Measurements from ENCODE around the gene TMEM176A. TPM values are rescaled to one million over a fixed set of nuclear protein-coding genes. Genes with fewer than 3 reads are reported as not detected.

TMEM176A gene
- total and polyA plus RNA-seq, 9 donors = 6.2 to 19.4 (median 13.8) TPM

DNA sequence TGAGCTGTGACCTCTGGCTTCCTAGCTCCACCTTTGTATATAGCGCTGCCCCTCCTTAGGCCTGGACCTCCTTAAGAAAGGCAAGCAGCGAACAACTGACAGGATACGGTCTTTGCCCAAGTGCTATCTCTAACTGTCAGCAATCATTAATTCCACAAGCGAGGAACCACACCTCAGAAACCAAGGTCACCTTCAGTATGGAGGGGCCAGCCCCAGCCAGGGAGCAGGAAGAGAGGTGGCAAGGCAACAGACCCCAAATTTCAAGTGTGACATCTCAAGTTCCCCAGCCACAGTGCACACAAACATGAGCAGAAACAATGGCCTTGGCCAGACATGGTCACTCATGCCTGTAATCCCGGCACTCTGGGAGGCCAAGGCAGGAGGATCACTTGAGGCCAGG is 47.0 kb downstream of the TMEM176A start:
- no peak for DNase-seq
- no peaks in the 10 kb centered on the region for H3K9me3 ChIP-seq (replicated peaks; ENCODE audit: control insufficient read depth, low read depth, low read length)
- no peak overlapping the region for H3K27ac ChIP-seq (ENCODE audit: low read length)
- no peaks in the 10 kb centered on the region for H3K27me3 ChIP-seq (ENCODE audit: control insufficient read depth, insufficient read depth, low read length)
- no peaks in the 10 kb centered on the region for H3K36me3 ChIP-seq (ENCODE audit: control insufficient read depth, insufficient read depth, low read length)
- peaks cover 25% of the 10 kb centered on the region for H3K4me1 ChIP-seq (ENCODE audit: control insufficient read depth, insufficient read depth, low read length)
- no peak overlapping the region for H3K4me3 ChIP-seq (ENCODE audit: low read length)
- WGBS (ENCODE audit: insufficient coverage) = 93% methylated on average over 3 of the region's 5 CpGs

DNA sequence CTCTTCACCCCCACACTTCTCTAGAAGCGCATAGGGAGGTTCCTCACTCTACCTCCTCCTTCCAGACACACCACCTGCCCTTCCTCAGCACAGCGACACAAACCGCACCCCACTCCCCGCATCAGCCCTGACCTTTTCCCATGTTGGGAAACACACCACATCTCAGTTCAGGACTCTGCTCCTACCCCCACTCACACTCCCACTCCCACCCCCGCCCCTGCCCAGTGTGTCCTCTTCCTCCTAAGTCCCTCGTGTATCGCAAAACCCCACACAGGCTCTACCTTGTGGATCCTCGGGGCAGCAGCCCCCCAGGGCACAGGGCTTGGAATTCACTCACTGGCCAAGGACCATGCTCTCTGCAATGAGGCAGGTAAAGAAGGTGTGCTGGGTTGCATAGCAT is 47.5 kb downstream of the TMEM176A start:
- no peaks in the 10 kb centered on the region for H3K27me3 ChIP-seq (ENCODE audit: control insufficient read depth, insufficient read depth, low read length)
- H3K4me3 ChIP-seq (ENCODE audit: low read length) = no peak overlapping the region
- no peaks in the 10 kb centered on the region for H3K9me3 ChIP-seq (replicated peaks; ENCODE audit: control insufficient read depth, low read depth, low read length)
- DNase-seq = no peak
- no peak overlapping the region for H3K27ac ChIP-seq (ENCODE audit: low read length)
- no peaks in the 10 kb centered on the region for H3K36me3 ChIP-seq (ENCODE audit: control insufficient read depth, insufficient read depth, low read length)
- WGBS (ENCODE audit: insufficient coverage) = 87% methylated on average over 4 of the region's 8 CpGs
- H3K4me1 ChIP-seq (ENCODE audit: control insufficient read depth, insufficient read depth, low read length) = peaks cover 25% of the 10 kb centered on the region

DNA sequence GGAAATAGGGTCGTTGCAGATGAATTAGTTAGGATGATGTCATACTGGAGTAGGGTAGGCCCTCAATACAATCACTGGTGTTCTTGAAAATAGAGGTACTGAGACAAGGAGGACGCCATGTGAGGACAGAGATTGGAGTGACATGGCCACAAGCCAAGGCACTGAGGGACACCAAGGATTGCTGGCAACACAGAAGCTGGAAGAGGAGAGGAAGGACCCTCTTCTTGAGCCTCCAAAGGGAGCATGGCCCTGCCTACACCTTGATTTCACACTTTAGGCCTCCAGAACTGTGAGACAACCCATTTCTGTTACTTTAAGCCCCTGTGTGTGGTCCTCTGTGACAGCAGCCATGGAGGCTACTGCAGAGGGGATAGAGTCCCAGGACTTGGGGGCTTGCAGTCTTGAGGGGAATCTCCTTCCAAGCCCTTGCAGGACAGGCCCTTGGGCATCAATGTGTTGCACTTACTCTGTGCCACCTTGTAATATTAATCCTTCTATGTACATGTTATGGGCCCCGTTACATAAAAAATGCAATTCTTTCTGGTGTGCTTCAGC is 48.1 kb downstream of the TMEM176A start:
- H3K27ac ChIP-seq (ENCODE audit: low read length) = no peak overlapping the region
- WGBS (ENCODE audit: insufficient coverage) = 75% methylated on average over 2 of the region's 3 CpGs
- H3K27me3 ChIP-seq (ENCODE audit: control insufficient read depth, insufficient read depth, low read length) = no peaks in the 10 kb centered on the region
- no peaks in the 10 kb centered on the region for H3K36me3 ChIP-seq (ENCODE audit: control insufficient read depth, insufficient read depth, low read length)
- H3K4me3 ChIP-seq (ENCODE audit: low read length) = no peak overlapping the region
- H3K4me1 ChIP-seq (ENCODE audit: control insufficient read depth, insufficient read depth, low read length) = peaks cover 25% of the 10 kb centered on the region
- H3K9me3 ChIP-seq (replicated peaks; ENCODE audit: control insufficient read depth, low read depth, low read length) = no peaks in the 10 kb centered on the region
- DNase-seq = no peak

DNA sequence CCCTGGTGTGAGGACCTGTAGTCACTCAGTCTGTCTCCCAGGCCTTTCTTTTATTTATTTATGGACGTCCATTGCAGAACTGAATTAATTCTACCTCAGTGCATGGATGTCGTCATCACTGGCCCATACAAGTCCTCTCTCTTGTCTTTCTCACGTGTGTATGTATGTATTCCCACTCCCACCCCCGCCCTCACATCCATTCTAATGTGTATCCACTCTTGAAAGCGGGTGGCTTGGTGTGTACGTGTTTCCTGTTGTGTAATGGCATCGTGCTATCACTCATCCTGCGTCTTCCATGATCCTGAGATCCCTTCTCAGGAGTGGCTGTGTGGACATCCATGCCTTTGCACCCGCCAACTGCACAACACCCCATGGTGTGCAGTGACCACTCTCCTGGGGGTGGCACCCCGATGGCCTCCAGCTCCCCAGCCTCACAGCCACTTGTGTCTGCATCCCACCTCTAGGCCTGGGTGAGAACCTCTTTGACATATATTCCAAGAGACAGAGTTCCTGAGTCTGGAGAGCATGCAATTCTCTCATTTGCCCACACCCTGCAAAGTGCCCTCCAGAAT is 48.7 kb downstream of the TMEM176A start:
- Histone ChIP-seq H3K4me1 (ENCODE audit: control insufficient read depth, insufficient read depth, low read length) (peaks cover 25% of the 10 kb centered on the region), H3K4me3 (ENCODE audit: low read length) (no peak overlapping the region), H3K36me3 (ENCODE audit: control insufficient read depth, insufficient read depth, low read length) (no peaks in the 10 kb centered on the region), H3K27ac (ENCODE audit: low read length) (no peak overlapping the region), H3K27me3 (ENCODE audit: control insufficient read depth, insufficient read depth, low read length) (no peaks in the 10 kb centered on the region), H3K9me3 (replicated peaks; ENCODE audit: control insufficient read depth, low read depth, low read length) (no peaks in the 10 kb centered on the region)
- 79% methylated on average over 6 of the region's 10 CpGs for WGBS (ENCODE audit: insufficient coverage)
- DNase-seq = no peak

DNA sequence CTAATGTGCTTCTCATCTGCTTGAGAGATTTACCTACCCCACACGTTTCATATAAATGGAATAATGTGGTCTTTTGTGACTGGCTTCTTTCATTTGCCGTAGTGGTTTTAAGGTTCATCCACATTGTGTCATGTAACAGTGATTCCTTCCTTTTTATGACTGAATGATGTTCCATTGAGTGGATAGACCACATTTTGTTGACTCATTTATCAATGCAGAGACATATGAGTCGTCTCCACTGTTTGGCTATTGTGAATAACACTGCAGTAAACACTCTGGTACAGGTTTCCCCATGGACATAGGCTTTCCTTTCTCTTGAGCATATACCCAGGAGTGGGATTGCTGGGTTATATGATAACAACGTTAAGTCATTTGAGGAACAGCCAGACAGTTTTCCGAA is 49.7 kb downstream of the TMEM176A start:
- no peak for DNase-seq
- Histone ChIP-seq H3K4me1 (ENCODE audit: control insufficient read depth, insufficient read depth, low read length) (peaks cover 22% of the 10 kb centered on the region), H3K36me3 (ENCODE audit: control insufficient read depth, insufficient read depth, low read length) (no peaks in the 10 kb centered on the region), H3K27me3 (ENCODE audit: control insufficient read depth, insufficient read depth, low read length) (peaks cover 3% of the 10 kb centered on the region), H3K4me3 (ENCODE audit: low read length) (no peak overlapping the region), H3K27ac (ENCODE audit: low read length) (no peak overlapping the region), H3K9me3 (replicated peaks; ENCODE audit: control insufficient read depth, low read depth, low read length) (no peaks in the 10 kb centered on the region)
- no CpG with 5 or more reads among the region's 5 CpGs for WGBS (ENCODE audit: insufficient coverage)

DNA sequence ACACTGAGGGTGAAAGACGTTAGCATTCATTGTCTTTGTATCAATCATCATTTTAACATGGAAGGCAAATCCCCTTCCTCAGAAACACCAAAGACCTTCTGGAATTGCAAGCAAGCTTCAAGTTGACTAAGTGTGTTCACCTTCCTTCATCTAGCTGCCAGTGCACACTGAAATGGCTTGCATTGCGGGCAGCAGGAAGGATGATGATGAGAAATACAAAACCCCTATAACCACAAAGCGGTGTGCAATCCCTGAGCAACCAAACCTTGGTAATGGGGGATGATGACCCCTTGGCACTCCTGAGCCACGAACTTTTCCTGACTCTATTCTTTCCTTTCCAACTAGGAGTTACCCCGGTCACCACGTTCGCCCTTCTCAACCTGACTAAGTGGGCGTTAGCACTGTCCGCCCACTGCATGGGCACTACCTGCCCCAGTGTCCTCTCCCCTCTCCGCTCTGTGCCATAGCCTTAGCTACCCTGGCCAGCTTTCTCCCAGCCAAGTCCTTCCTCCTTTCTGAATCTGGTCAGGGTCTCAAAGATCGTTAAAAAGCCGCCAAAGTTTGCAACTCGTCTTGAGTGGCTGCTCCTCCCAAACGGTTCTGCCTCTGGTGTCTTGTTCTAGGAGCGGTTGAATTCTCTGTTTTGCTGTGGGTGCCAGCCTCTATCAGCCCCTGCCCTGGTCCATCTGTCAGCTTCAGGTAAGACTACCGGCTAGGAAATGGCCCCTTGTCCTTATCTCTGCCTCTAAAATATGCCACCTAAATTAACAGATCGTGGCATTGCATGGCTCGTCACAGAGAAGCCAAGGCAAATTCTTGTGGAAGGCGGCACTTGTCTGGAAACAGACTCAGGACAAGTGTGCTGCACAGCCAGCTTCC is 51.2 kb downstream of the TMEM176A start:
- Histone ChIP-seq H3K27me3 (ENCODE audit: control insufficient read depth, insufficient read depth, low read length) (peaks cover 3% of the 10 kb centered on the region), H3K9me3 (replicated peaks; ENCODE audit: control insufficient read depth, low read depth, low read length) (no peaks in the 10 kb centered on the region), H3K36me3 (ENCODE audit: control insufficient read depth, insufficient read depth, low read length) (no peaks in the 10 kb centered on the region), H3K4me3 (ENCODE audit: low read length) (no peak overlapping the region), H3K27ac (ENCODE audit: low read length) (no peak overlapping the region), H3K4me1 (ENCODE audit: control insufficient read depth, insufficient read depth, low read length) (peaks cover 9% of the 10 kb centered on the region)
- no peak for DNase-seq
- 78% methylated on average over 16 of the region's 19 CpGs for WGBS (ENCODE audit: insufficient coverage)

DNA sequence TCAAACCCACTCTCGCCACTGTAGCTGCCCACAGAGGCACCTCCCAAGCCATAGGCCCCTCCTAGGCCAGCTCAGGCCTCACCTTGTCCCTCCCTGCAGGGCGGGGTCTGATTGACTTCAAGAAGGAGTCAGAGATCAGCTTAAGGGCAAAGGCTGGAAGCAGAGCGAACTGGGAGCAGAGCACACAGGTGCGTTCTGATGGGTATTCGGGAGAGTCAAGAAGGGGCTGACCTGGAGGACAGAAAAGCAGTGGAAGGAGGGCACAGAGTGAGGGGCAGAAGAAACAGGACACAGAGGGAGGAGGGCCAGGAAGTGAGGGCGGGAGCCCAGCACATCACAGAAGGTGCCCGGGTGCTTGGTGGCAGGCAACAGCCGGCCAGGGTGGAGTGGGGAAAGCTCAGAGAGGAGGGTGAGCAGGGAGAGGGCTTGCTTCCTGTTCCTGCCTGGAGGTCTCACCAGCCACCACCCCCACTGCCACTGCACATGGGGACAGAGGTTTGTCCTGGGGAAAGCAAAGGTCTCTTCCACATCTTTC is 51.9 kb downstream of the TMEM176A start, which contains the start of gene AOC1:
Gene AOC1, plus strand, starts transcription at position 147 of the 535 bp plus-strand sequence. CDS start 3,954 bp downstream, outside the sequence.
- Histone ChIP-seq H3K27me3 (ENCODE audit: control insufficient read depth, insufficient read depth, low read length) (peaks cover 3% of the 10 kb centered on the region), H3K4me1 (ENCODE audit: control insufficient read depth, insufficient read depth, low read length) (peaks cover 5% of the 10 kb centered on the region), H3K9me3 (replicated peaks; ENCODE audit: control insufficient read depth, low read depth, low read length) (no peaks in the 10 kb centered on the region), H3K36me3 (ENCODE audit: control insufficient read depth, insufficient read depth, low read length) (no peaks in the 10 kb centered on the region), H3K27ac (ENCODE audit: low read length) (no peak within 1 kb of the TSS), H3K4me3 (ENCODE audit: low read length) (no peak within 1 kb of the TSS)
- DNase-seq = no peak
- WGBS (ENCODE audit: insufficient coverage) = 66% methylated on average over 7 of the region's 8 CpGs

DNA sequence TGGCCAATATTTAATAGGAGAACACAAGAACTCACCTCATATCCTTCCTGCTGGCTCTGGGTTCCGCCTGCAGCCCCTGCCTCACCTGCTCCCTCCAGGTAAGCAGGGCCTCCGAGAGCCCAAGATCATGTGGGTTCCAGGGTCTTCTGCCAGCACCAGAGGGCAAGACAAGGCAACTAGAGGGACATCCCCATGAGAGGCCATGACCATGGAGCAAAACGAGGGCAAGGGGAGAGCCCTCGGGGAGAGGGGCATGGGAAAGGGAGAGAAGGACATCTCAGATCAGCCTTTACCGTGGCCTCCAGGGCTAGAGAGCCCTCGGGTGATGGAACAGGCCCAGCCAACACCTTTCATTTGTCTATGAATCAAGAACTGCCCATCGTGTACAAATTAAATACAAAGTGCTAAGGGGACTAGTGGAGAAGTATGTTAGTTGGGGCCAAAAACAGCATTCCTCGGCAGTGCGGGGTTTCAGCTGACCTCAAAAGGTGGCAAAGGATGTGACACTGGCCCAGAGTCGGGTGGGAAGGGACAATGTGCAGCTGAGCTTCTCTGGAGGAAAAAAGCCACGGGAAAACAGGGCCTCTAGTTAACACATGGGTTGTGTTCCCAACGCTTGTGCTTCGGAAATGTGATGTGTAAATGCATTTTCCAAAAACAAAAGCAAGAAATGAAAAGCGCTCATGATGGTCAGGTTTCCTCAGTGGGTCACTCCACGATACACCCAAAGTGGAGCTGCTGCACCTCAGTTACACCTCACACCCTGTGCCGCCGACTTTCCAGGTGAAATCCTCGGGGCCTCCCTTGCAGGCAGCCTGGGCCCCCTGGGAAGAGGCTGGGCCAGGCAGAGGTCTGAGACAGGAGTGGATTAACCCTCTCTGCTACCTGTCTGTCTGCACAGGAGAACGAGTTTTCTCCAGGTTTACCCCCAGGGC is 53.8 kb downstream of the TMEM176A start:
- no peak for DNase-seq
- peaks cover 5% of the 10 kb centered on the region for H3K4me1 ChIP-seq (ENCODE audit: control insufficient read depth, insufficient read depth, low read length)
- H3K36me3 ChIP-seq (ENCODE audit: control insufficient read depth, insufficient read depth, low read length) = no peaks in the 10 kb centered on the region
- no peak overlapping the region for H3K27ac ChIP-seq (ENCODE audit: low read length)
- no peaks in the 10 kb centered on the region for H3K9me3 ChIP-seq (replicated peaks; ENCODE audit: control insufficient read depth, low read depth, low read length)
- no peak overlapping the region for H3K4me3 ChIP-seq (ENCODE audit: low read length)
- H3K27me3 ChIP-seq (ENCODE audit: control insufficient read depth, insufficient read depth, low read length) = peaks cover 3% of the 10 kb centered on the region
- WGBS (ENCODE audit: insufficient coverage) = 54% methylated on average over 10 of the region's 19 CpGs

All from muscle of leg (tissue), 11 donors.